Testis (tissue), 2 donors: ENCODE data around the gene UTS2B.

Experiments used
- CTCF ChIP-seq, 3 experiments: fragments of 450-650 bp in 2 of 3; fragments of 200-600 bp in 1 of 3; sonication (generic) in 1 of 3; IDR thresholded peaks; one replicate each; pipeline ENCODE4 v1.5.1; 2016 to 2019; ENCODE audit warnings: antibody characterized with exemption in 3 of 3, mild to moderate bottlenecking in 2 of 3, moderate library complexity in 1 of 3
- POLR2A ChIP-seq: fragments of 450-650 bp; IDR thresholded peaks from one replicate; pipeline ENCODE4 v1.6.1; 2017; ENCODE audit warnings: antibody characterized with exemption, mild to moderate bottlenecking, moderate library complexity

DNA sequence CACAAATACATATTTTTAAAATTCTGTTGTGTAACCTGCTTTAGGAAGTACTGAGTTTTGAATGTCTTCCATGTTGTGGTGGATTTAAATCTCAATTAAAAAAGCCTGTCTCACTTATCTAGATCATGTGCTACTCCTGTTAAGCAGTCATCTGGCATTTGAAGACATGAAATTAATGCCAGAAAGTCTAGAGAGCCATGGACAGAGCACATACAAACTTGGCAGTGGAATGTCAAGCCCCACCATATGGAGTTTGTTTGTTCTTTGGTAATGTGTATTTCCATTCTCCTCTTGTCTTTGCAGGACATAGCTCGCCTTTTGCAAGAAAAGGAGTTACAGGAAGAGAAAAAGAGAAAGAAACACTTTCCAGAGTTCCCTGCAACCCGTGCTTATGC, 39.3 kb upstream of the UTS2B start:
- no peak for TF ChIP-seq CTCF (IDR thresholded peaks at IDR 0.05)
- no peak for TF ChIP-seq POLR2A
